Measurements from ENCODE around the gene NUDT8.
A peak's percentile ranks its signal among the peaks of the same experiment; 100 is the strongest.
"Not testable (repeated sequence)": the region's sequence is repeated elsewhere in the genome, so short reads cannot be mapped to it uniquely, and the experiment has no call there.

NUDT8 gene

GRCh38 chr11:67610302-67610868 lies 19.4 kb downstream of the NUDT8 start:
- no peak for DNase-seq

- DNase-seq, result no peak
These were observed 20.4 kb downstream of the NUDT8 start for GRCh38 chr11:67609316-67609715.

- DNase-seq, result no peak
These were observed 21.3 kb downstream of the NUDT8 start for GRCh38 chr11:67608486-67608885.

- no peak for DNase-seq
These were observed 22.2 kb downstream of the NUDT8 start for GRCh38 chr11:67607507-67607906.

GRCh38 chr11:67606492-67607295 lies 23.0 kb downstream of the NUDT8 start, which contains the start of gene NDUFV1:
Gene NDUFV1 (plus strand): TSS chr11:67606936. CDS start chr11:67607005, 69 bp downstream.
- peak; percentile 95 for DNase-seq

- no peak for DNase-seq
These were observed 23.6 kb downstream of the NUDT8 start for GRCh38 chr11:67606093-67606491.

- no peak for DNase-seq
These were observed 24.3 kb downstream of the NUDT8 start for GRCh38 chr11:67605231-67606011.

- no peak for DNase-seq
These were observed 24.9 kb downstream of the NUDT8 start for GRCh38 chr11:67604815-67605214.

- DNase-seq, result not testable (repeated sequence)
These were observed 25.6 kb downstream of the NUDT8 start for GRCh38 chr11:67604119-67604518.

GRCh38 chr11:67601098-67601497 lies 28.6 kb downstream of the NUDT8 start:
- DNase-seq, result no peak

GRCh38 chr11:67600324-67601029 lies 29.3 kb downstream of the NUDT8 start:
- peak; percentile 45 for DNase-seq

- DNase-seq, result no peak
These were observed 30.6 kb downstream of the NUDT8 start for GRCh38 chr11:67599149-67599548.

- DNase-seq, result not testable (repeated sequence)
These were observed 31.8 kb downstream of the NUDT8 start for GRCh38 chr11:67597963-67598362.

- not testable (repeated sequence) for DNase-seq
These were observed 32.3 kb downstream of the NUDT8 start for GRCh38 chr11:67597458-67597857.

- no peak for DNase-seq
These were observed 32.9 kb downstream of the NUDT8 start for GRCh38 chr11:67596753-67597300.

- no peak for DNase-seq
These were observed 35.3 kb downstream of the NUDT8 start for GRCh38 chr11:67594480-67594879.

GRCh38 chr11:67593565-67593905 lies 36.2 kb downstream of the NUDT8 start:
- no peak for DNase-seq

- no peak for DNase-seq
These were observed 36.7 kb downstream of the NUDT8 start for GRCh38 chr11:67592880-67593564.

GRCh38 chr11:67588899-67589415 lies 40.8 kb downstream of the NUDT8 start:
- not testable (repeated sequence) for DNase-seq

GRCh38 chr11:67588136-67588503 lies 41.6 kb downstream of the NUDT8 start:
- no peak for DNase-seq

GRCh38 chr11:67586568-67587250 lies 43.0 kb downstream of the NUDT8 start:
- DNase-seq, result no peak
